ENCODE data around the gene LINC00305. TPM values are rescaled to one million over a fixed set of nuclear protein-coding genes. Genes with fewer than 3 reads are reported as not detected.

LINC00305 gene
- total and polyA plus RNA-seq, 10 of the 15 experiments (the other 5 are each of a cell fraction or from before 2014, with no cell fraction given): 0.11 to 19.4 (median 0.26) TPM; not detected in 7

- no peak overlapping the region for H3K9ac ChIP-seq (ENCODE audit: control insufficient read depth, insufficient read depth, low read length)
- no peak for FAIRE-seq
- WGBS (ENCODE audit: insufficient coverage, insufficient replicate concordance, low lambda C conversion rate, missing lambda C conversion rate): 42% methylated on average over 3 of the region's 3 CpGs
These were observed 34.8 kb upstream of the LINC00305 start for GRCh38 chr18:64183665-64184064.

More at GRCh38 chr18:64183665-64184064, 34.8 kb upstream of the LINC00305 start:
- no peaks in the 10 kb centered on the region for H3K36me3 ChIP-seq (ENCODE audit: control insufficient read depth in 2 of 2, insufficient read depth in 2 of 2, low read length in 1 of 2)
- ChIA-PET RAD21 (ENCODE audit: unreplicated experiment) (no interaction called here), SMC1A (ENCODE audit: uncharacterized antibody, unreplicated experiment) (interaction anchor here (0.7 to 1.7 kb wide), 6 partner anchors 8 to 701 kb away, joined by 3 to 5 read pairs (median 3); no protein-coding TSS in a partner anchor), POLR2A (no interaction called here), CTCF (interaction anchor here (0.9 to 1.9 kb wide), 3 partner anchors 12 to 31 kb away, joined by 3 to 5 read pairs (median 4); no protein-coding TSS in a partner anchor)
- H3K27ac ChIP-seq (ENCODE audit: control insufficient read depth, insufficient read depth): no peak overlapping the region
- in situ Hi-C loops (cut with MboI) (no loop called here), intact Hi-C loops (cut with micrococcal nuclease; ENCODE audit: unreplicated experiment) (no loop called here)
- no peaks in the 10 kb centered on the region for H3K4me1 ChIP-seq (ENCODE audit: control insufficient read depth, insufficient read depth, low read length)
- TF ChIP-seq HDAC6 (IDR thresholded peaks at IDR 0.05; ENCODE audit: unreplicated experiment) (no peak), RCOR1 (conservative IDR thresholded peaks at IDR 0.05; ENCODE audit: low read depth, low read length) (no peak), ZBED1 (IDR thresholded peaks at IDR 0.05; ENCODE audit: borderline replicate concordance) (no peak), RUNX3 (IDR thresholded peaks at IDR 0.05; ENCODE audit: low read length) (no peak), TAF1 (IDR thresholded peaks at IDR 0.05; ENCODE audit: borderline replicate concordance, low read depth, low read length) (no peak), BMI1 (IDR thresholded peaks at IDR 0.05; ENCODE audit: borderline replicate concordance) (no peak), ZBTB11 (CRISPR knock-in tag; IDR thresholded peaks at IDR 0.05) (no peak), CHD2 (IDR thresholded peaks at IDR 0.05; ENCODE audit: borderline replicate concordance, low read depth, low read length) (no peak), KDM1A (IDR thresholded peaks at IDR 0.05; ENCODE audit: borderline replicate concordance) (no peak), ZBTB4 (CRISPR knock-in tag; IDR thresholded peaks at IDR 0.05) (no peak)
- no peaks in the 10 kb centered on the region for H4K20me1 ChIP-seq (ENCODE audit: control insufficient read depth, insufficient read depth)
- H3K4me3 ChIP-seq: no peak overlapping the region
- no TSS peak for BruUV-seq (replicated peaks)
- ATAC-seq (no peak), DNase-seq (ENCODE audit: low read depth, low spot score) (no peak)
- H3K27me3 ChIP-seq (replicated peaks in 1 of 2; ENCODE audit: control insufficient read depth in 2 of 2, insufficient read depth in 2 of 2, low read length in 1 of 2): no peaks in the 10 kb centered on the region
- no peak overlapping the region for H3K4me2 ChIP-seq (ENCODE audit: control insufficient read depth, insufficient read depth)
- no peaks in the 10 kb centered on the region for H3K79me2 ChIP-seq (ENCODE audit: control insufficient read depth, insufficient read depth, low read length)
- H2AFZ ChIP-seq (ENCODE audit: control insufficient read depth, low read depth, low read length): no peak overlapping the region
- H3K9me3 ChIP-seq (replicated peaks; ENCODE audit: control insufficient read depth, insufficient read depth, low read length): no peaks in the 10 kb centered on the region

Data from GM12878 (cell line).